WI38 (cell line): ENCODE results near the gene CALM3.

Source experiments
- H3K4me3 ChIP-seq: 2 replicates; pipeline ENCODE4 v1.5.1; 2011; ENCODE audit warnings: low read depth, mild to moderate bottlenecking, control low read depth, low read length
- CTCF ChIP-seq: IDR thresholded peaks from 2 replicates; pipeline ENCODE4 v1.5.1; 2012; ENCODE audit warnings: low read depth, mild to moderate bottlenecking, control low read depth, low read length

The CALM3 gene

GRCh38 chr19:46600384-46601317 is 479 bp upstream of the CALM3 start:
- TF ChIP-seq CTCF, result no peak

GRCh38 chr19:46602392-46603194 is 1.5 kb downstream of the CALM3 start:
- TF ChIP-seq CTCF, result no peak
- peak overlapping the region; percentile 100 for H3K4me3 ChIP-seq

More at GRCh38 chr19:46600384-46601317, 479 bp upstream of the CALM3 start:
- peak overlapping the region; percentile 100 for H3K4me3 ChIP-seq

GRCh38 chr19:46603195-46603637 is 2.1 kb downstream of the CALM3 start:
- TF ChIP-seq CTCF, result no peak
- peak overlapping the region; percentile 100 for H3K4me3 ChIP-seq

GRCh38 chr19:46603752-46604231 is 2.7 kb downstream of the CALM3 start:
- H3K4me3 ChIP-seq, result peak overlapping the region; percentile 100; the same call in 1 of the 2 replicates
- no peak for TF ChIP-seq CTCF

GRCh38 chr19:46604781-46605355 is 3.7 kb downstream of the CALM3 start:
- no peak overlapping the region for H3K4me3 ChIP-seq
- TF ChIP-seq CTCF, result no peak

- TF ChIP-seq CTCF, result no peak
- H3K4me3 ChIP-seq, result no peak overlapping the region
Measured at GRCh38 chr19:46605356-46605821, 4.3 kb downstream of the CALM3 start.
